ENCODE data around the gene ZNF677. TPM values are rescaled to one million over a fixed set of nuclear protein-coding genes. Genes with fewer than 3 reads are reported as not detected.
A peak's percentile ranks its signal among the peaks of the same experiment; 100 is the strongest.

ZNF677 gene
- total and polyA plus RNA-seq, 9 of the 15 experiments (the other 6 are each of a cell fraction or from before 2014, with no cell fraction given) = 1.5 to 2.3 (median 1.8) TPM

DNA sequence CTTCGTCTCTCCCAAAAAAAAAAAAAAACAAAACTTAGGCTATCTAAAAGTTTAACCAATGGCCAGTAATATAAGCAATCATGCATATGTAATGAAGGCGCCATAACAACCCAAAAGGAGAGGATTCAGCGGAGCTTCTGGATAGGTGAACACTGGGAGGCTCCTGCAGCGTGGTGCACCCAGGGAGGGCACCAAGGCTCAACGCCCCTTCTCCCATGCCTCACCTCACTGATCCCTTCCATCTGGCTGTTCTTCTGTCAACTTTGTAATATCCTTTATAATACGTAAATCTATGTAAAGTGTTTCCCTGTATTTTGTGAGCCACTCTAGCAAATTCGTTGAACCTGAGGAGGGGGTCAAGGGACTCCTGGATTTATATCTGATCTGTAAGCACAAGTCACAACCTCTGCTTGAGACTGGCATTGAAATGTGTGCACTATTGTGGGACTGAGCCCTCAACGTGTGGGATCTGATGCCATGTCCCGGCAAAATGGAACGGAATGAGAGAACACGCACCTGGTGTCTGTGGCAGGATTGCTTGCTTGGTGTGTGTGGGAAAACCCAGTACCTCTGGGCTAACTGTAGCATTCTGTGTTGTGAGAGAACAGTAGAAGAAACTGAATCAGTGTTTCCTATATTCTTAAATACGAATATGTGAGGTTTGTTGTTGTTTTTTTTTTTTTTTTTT, 61.0 kb downstream of the ZNF677 start:
- H3K9ac ChIP-seq (ENCODE audit: insufficient read depth in 1 of 2, low read depth in 2 of 2, low read length in 2 of 2) = no peak overlapping the region
- FAIRE-seq (peak; percentile 42), ATAC-seq (peak; percentile 6; the same call in 2 of the 3 replicates), DNase-seq (ENCODE audit: extremely low read depth in 1 of 4, low spot score in 3 of 4) (no peak)
- BruUV-seq (replicated peaks) = no TSS peak
- peaks cover 7% of the 10 kb centered on the region for H3K9me3 ChIP-seq (replicated peaks; ENCODE audit: control insufficient read depth, insufficient read depth, low read depth, low read length)
- no peaks in the 10 kb centered on the region for H4K20me1 ChIP-seq (replicated peaks; ENCODE audit: control insufficient read depth, insufficient read depth, low read length)
- WGBS (ENCODE audit: insufficient coverage, low coverage, missing lambda C conversion rate) = 48% methylated on average over 12 of the region's 12 CpGs
- H3K4me2 ChIP-seq (ENCODE audit: insufficient read depth, low read length) = peak overlapping the region; percentile 49
- peaks cover 3% of the 10 kb centered on the region; the same call in 1 of the 3 replicates for H3K79me2 ChIP-seq (ENCODE audit: control insufficient read depth, insufficient read depth, low read length)
- ChIA-PET CTCF (ENCODE audit: low intra/inter-chr PET ratio) (no interaction called here), POLR2A (interaction anchor here (0.6 to 1.3 kb wide), 2 partner anchors 33 to 483 kb away, joined by 3 to 4 read pairs; no protein-coding TSS in a partner anchor)
- H3K27me3 ChIP-seq (ENCODE audit: control insufficient read depth in 2 of 2, insufficient read depth in 2 of 2, low read length in 2 of 2) = no peaks in the 10 kb centered on the region
- in situ Hi-C loops (cut with MboI) = loop anchor here (10.0 kb wide), 1 partner anchor 551 kb away; no protein-coding TSS in a partner anchor
- peaks cover 11% of the 10 kb centered on the region; the same call in 2 of the 3 replicates for H3K36me3 ChIP-seq (ENCODE audit: control insufficient read depth, insufficient read depth, low read length)
- peak overlapping the region; percentile 64 for H2AFZ ChIP-seq (ENCODE audit: low read depth, low read length)
- no peak overlapping the region for H3K4me3 ChIP-seq
- H3K27ac ChIP-seq (ENCODE audit: extremely low read depth, low read depth, low read length) = no peak overlapping the region
- intact Hi-C loops (cut with micrococcal nuclease) = no loop called here
- no peaks in the 10 kb centered on the region for H3K9me1 ChIP-seq (ENCODE audit: control insufficient read depth, insufficient read depth, low read length)
- H3K4me1 ChIP-seq (replicated peaks in 1 of 2; ENCODE audit: control insufficient read depth in 2 of 2, insufficient read depth in 2 of 2, low read length in 2 of 2) = peaks cover 0 to 15% of the 10 kb centered on the region in 2 experiments; a peak in 3 of 5 replicates
- no peak for TF ChIP-seq SREBF2 (CRISPR knock-in tag; IDR thresholded peaks at IDR 0.05)
- TF ChIP-seq ZNF121 (CRISPR knock-in tag; conservative IDR thresholded peaks at IDR 0.05) = peak; percentile 55
- TF ChIP-seq, protein P1, sequence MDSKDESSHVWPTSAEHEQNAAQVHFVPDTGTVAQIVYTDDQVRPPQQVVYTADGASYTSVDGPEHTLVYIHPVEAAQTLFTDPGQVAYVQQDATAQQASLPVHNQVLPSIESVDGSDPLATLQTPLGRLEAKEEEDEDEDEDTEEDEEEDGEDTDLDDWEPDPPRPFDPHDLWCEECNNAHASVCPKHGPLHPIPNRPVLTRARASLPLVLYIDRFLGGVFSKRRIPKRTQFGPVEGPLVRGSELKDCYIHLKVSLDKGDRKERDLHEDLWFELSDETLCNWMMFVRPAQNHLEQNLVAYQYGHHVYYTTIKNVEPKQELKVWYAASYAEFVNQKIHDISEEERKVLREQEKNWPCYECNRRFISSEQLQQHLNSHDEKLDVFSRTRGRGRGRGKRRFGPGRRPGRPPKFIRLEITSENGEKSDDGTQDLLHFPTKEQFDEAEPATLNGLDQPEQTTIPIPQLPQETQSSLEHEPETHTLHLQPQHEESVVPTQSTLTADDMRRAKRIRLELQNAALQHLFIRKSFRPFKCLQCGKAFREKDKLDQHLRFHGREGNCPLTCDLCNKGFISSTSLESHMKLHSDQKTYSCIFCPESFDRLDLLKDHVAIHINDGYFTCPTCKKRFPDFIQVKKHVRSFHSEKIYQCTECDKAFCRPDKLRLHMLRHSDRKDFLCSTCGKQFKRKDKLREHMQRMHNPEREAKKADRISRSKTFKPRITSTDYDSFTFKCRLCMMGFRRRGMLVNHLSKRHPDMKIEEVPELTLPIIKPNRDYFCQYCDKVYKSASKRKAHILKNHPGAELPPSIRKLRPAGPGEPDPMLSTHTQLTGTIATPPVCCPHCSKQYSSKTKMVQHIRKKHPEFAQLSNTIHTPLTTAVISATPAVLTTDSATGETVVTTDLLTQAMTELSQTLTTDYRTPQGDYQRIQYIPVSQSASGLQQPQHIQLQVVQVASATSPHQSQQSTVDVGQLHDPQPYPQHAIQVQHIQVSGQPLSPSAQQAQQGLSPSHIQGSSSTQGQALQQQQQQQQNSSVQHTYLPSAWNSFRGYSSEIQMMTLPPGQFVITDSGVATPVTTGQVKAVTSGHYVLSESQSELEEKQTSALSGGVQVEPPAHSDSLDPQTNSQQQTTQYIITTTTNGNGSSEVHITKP (IDR thresholded peaks at IDR 0.05; ENCODE audit: partially characterized antibody) = peak; percentile 40
